HG03103 (cell line): ENCODE data around the gene ZSCAN31.

ENCODE experiments used
- ATAC-seq: cut with Tn5 transposase; IDR thresholded peaks from one replicate; pipeline ENCODE4 v1.9.1; 2021; ENCODE audit warnings: low read depth; ENCODE audit not compliant: unreplicated experiment

Gene ZSCAN31

GRCh38 chr6:28353981-28354676, 18.2 kb upstream of the ZSCAN31 start:
- no peak for ATAC-seq

GRCh38 chr6:28353356-28353755, 17.4 kb upstream of the ZSCAN31 start:
- no peak for ATAC-seq

GRCh38 chr6:28351493-28351925, 15.6 kb upstream of the ZSCAN31 start:
- no peak for ATAC-seq

- ATAC-seq: no peak
These were observed 15.1 kb upstream of the ZSCAN31 start for GRCh38 chr6:28351087-28351486.

GRCh38 chr6:28349892-28350737, 14.2 kb upstream of the ZSCAN31 start, which contains the start of gene ZKSCAN3:
Gene ZKSCAN3 (plus strand): TSS chr6:28349947. CDS start chr6:28359587, 9,640 bp downstream.
- ATAC-seq: peak; percentile 97

DNA sequence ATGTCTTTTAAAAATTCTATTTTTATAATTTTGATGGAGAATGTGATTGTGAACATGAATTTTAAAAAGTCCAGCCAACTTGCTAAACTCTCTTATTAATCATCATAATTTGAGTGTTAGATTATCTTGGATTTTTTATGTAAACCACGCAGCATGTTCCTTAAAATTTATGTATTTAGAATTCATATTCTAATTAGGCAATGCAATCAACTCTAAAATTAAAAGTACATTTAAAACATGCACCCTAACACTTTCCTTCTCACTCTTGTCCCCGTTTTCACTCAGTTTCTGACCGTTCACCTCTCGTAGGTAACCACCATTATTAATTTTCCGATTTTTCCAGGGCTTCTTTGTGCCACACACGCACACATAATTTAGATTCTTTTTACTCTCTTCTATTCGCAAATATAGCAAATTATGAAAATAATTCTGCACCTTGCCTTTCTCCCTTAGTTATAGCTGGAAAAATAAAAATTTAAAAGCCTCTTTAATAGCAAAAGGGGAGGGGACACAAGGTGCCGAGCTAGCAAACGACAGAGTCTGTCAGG, 13.5 kb upstream of the ZSCAN31 start:
- ATAC-seq: no peak

DNA sequence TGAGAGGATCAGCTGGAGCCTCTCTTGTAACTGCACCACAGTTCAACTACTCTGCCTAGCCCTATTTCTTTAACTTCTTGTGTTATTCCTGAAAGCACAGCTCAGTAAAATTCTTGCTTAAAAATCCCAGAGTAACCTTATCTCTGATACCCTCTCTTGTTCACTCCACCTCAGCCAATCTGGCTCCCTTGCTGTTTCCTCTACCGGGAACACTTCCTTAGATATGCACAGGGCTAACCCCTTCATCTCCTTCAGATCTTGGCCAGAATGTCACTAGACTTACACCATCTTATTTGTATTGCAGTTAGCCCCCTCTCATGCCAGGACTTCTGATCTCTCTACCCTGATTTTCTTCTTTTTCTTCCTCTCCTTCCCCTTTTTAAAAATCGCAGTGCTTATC, 11.2 kb upstream of the ZSCAN31 start:
- ATAC-seq: no peak

DNA sequence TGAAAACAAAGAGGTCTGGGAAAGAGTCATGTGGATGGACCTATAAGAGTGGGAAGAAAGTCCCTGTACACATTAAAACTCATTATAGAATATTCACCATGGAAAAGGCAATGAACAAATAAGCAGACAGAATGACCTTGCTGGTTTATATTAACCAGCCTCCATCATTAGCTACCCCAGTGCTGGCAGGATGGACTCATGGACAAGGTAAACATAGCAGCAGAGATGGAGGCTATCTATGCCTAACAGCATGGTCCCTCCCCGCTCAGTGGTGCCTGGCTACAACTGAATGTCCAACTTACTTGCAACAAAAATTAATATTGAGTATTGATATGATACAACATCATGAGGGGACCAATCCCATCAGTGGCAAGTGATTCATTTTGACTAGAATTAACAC, 9.3 kb upstream of the ZSCAN31 start:
- ATAC-seq: no peak

GRCh38 chr6:28343898-28344677, 8.1 kb upstream of the ZSCAN31 start:
- ATAC-seq: no peak

DNA sequence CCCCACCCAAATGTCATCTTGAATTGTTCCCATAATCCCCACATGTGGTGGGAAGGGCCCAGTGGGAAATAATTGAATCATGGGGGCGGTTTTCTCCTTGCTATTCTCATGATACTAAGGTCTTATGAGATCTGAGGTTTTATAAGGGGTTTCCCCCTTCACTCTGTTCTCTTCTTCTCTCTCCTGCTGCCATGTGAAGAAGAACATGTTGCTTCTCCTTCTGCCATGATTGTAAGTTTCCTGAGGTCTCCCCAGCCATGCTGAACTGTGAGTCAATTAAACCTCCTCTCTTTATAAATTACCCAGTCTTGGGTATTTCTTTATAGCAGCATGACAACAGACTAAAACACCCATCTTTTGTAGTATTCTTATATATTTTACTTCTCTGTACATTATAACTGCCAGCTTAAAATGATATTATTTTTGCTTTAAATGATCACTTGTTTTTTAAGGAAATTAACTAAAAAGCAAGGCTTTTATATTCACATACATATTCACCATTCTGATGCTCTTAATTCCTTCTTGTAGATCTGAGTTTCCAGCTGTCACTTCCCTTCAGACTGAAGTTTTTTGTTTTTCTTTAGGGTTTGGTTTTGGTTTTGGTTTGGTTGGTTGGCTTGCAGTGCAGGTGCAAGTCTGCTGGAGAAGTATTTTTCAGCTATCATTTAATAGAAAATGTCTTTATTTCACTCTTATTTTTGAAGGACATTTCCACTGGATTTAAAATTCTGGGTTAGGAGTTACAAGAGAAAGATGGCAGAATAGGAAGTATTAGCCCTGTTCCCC, 4.6 kb upstream of the ZSCAN31 start:
- no peak for ATAC-seq

DNA sequence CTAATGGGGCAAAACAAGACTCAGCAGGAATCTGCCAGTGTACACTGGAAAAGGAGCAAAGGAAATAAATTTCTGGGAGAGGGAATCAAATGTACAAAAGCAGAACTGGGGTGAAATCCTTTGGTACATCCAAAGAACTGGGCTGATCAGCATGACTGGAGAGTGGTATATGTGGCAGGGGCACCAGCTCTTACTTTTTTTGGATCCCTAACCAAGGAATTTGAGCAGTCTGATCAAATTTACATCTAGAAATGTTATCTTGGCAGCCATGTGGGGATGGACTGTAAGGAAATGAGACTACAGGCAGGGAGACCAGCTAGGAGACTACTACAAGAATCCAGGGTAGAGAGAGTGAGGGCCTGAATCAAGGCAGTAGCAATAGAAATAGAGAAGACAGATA, 1.2 kb upstream of the ZSCAN31 start:
- no peak for ATAC-seq

DNA sequence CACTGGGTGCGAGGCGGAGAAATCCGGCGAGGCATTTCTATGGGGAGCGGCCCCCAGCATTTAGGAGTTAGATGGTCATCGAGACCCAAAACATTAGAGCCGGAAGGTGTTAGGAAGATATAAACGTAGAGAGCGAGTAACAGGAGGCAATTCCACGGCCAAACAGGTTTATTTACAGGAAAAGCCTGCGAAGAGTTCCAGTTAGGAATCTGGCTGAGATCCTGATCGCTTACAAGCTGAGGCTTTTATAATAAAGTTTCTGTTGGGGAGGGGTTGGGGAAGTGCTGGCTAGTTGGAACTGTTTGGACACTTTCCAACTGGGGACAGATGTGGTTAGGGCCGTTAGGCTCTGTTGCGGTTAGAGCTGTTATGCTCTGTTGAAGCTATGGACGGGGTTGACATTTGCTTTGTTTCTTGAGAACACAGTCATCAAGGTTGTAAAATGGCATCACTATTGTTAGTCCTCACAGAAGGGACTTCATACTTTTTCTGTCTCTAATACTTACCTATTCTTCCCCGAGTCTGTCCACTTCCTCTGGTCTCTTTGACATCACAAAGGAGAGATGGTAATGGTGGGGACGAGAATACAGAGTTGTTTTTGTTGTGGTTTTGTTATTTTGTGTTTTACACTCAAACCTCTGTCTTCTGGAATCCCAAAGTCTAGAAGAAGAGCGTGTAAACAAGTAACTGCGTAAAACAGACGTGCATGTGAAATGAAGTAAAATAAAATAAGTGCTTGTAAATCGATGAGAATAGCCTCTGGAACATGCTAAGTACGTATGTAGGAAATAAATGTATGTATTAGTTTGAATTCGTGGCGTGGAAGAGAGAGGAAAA, 554 bp upstream of the ZSCAN31 start:
- no peak for ATAC-seq

- no peak for ATAC-seq
These were observed 846 bp downstream of the ZSCAN31 start for GRCh38 chr6:28335040-28335563.

DNA sequence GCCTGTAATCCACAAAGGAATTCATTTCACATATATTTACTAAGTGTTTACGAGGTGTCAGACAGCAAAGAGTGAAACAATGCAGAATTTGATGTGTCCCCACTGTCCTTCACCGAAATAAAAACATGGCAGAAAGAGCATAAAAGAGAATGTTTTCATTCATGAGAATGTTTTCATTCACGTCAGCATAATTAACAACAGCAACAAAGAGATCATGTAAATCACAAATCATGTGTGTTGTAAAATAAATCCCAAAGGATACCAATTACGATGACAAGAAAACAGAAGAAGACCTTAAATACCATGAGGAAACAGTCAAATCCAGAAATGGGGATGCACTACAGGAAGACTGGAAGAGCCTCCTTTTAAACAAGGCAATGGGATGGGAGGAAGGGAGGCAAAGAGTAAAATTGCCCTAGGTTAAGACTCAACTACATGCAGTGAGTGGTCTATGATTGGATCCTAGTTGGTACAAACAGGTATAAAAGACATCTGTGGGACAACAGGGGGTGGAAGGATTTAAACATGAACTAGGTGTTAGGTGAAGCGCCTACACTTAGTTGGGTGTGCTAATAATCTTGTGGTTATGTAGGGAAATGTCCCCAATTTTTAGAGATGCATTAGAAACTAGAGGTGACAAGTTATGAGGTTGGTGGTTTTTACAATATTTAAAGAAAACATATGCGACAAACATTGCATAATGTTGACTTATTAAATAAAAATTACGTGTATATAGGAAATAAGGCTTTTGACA, 1.5 kb downstream of the ZSCAN31 start:
- ATAC-seq: no peak

- no peak for ATAC-seq
These were observed 2.3 kb downstream of the ZSCAN31 start for GRCh38 chr6:28333599-28334018.

DNA sequence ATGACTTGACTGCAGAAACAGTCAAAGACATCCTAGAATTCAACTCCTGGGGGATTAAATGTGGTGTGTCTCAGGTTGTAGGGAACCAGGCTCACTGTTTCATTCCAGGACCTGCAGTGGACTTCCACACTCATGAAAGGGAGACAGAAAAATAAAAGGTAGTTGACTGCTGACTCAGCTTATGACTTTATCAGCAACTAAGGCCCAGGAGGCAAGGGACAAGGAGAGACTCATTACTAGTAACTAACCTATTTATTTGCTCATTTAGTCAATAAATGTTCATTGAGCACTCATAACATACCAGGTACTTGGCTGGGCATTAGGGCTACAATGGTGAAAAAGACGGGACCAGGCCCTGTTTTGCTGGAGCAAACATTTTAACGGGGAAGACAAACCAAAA, 2.9 kb downstream of the ZSCAN31 start:
- no peak for ATAC-seq

DNA sequence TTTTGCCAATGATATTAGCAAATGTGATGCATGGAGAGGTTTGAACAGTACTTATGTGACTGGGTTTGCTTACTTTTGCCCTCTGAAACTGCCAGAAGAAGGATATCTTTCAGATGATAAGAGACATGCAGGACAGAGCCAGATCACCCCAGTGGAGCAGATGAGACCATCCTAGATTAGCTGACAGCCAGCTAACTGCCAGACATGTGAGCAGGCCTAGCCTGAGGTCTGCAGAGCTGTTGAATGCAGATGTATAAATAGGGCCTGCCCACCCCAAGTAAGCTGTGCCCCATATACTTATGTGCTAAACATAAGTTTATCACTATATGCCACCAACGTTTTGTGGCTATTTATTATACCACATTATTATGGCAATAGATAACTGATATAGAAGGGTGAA, 5.9 kb downstream of the ZSCAN31 start:
- no peak for ATAC-seq

- no peak for ATAC-seq
These were observed 9.5 kb downstream of the ZSCAN31 start for GRCh38 chr6:28326371-28326948.
